Keratinocyte (primary cell): ENCODE results near the gene DTNB.

Experiments used
- CTCF ChIP-seq, 3 experiments: IDR thresholded peaks in 1 of 3; conservative IDR thresholded peaks in 1 of 3; optimal IDR thresholded peaks in 1 of 3; 2 replicates in 2 of 3; 3 replicates in 1 of 3; pipeline versions ENCODE3 to v1.5.1; 2011; ENCODE audit warnings: low read length in 3 of 3, mild to moderate bottlenecking in 3 of 3, moderate library complexity in 2 of 3, control low read depth in 1 of 3, inconsistent platforms in 1 of 3; ENCODE audit not compliant: insufficient read depth in 2 of 3; ENCODE audit errors: extremely low read depth in 1 of 3
- EZH2 ChIP-seq: IDR thresholded peaks from one replicate; pipeline ENCODE4 v1.6.1; 2012; ENCODE audit warnings: inconsistent platforms, mild to moderate bottlenecking, low read length, moderate library complexity

- TF ChIP-seq CTCF (optimal IDR thresholded peaks at IDR 0.05 in 1 of 3, IDR thresholded peaks at IDR 0.05 in 1 of 3, conservative IDR thresholded peaks at IDR 0.05 in 1 of 3; ENCODE audit: extremely low read depth in 1 of 3, insufficient read depth in 2 of 3, low read length in 3 of 3) (no peak), EZH2 (no peak)
These were observed 33.7 kb downstream of the DTNB start for GRCh38 chr2:25639696-25640095.
